DND-41 (cell line): ENCODE measurements around the gene PRKCZ.

ENCODE experiments used
- CTCF ChIP-seq: IDR thresholded peaks from 2 replicates; pipeline ENCODE4 v1.5.1; 2012; ENCODE audit warnings: borderline replicate concordance, low read length, moderate library complexity, mild to moderate bottlenecking; ENCODE audit not compliant: poor library complexity, severe bottlenecking; ENCODE audit errors: extremely low read depth
- EZH2 ChIP-seq: IDR thresholded peaks from 3 replicates; pipeline ENCODE4 v1.6.1; 2012; ENCODE audit warnings: borderline replicate concordance, low read depth, mild to moderate bottlenecking, moderate library complexity, low read length, inconsistent platforms; ENCODE audit not compliant: severe bottlenecking

GRCh38 chr1:2136386-2137235 lies 86.4 kb downstream of the PRKCZ start:
- TF ChIP-seq CTCF (no peak), EZH2 (no peak)
